GM18870 (cell line): Measurements from ENCODE around the gene COA8.

Source experiments
- ATAC-seq: cut with Tn5 transposase; IDR thresholded peaks from one replicate; pipeline ENCODE4 v1.9.1; 2021; ENCODE audit warnings: moderate library complexity; ENCODE audit not compliant: unreplicated experiment

The COA8 gene

DNA sequence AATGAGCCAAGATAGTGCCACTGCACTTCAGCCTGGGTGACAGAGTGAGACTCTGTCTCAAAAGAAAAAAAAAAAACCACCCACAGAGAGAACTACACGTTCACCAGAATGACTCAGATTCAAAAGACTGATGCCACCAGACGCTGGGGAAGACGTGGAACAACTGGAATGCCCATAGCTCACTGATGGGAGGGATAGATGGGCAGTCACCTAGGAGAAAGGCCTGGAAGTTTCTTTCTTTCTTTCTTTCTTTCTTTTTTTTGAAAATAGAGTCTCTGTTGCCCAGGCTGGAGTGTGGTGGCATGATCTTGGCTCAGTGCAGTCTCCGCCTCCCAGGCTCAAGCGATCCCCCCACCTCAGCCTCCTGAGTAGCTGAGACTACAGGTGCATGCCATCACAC, 56.3 kb downstream of the COA8 start:
- ATAC-seq: no peak

DNA sequence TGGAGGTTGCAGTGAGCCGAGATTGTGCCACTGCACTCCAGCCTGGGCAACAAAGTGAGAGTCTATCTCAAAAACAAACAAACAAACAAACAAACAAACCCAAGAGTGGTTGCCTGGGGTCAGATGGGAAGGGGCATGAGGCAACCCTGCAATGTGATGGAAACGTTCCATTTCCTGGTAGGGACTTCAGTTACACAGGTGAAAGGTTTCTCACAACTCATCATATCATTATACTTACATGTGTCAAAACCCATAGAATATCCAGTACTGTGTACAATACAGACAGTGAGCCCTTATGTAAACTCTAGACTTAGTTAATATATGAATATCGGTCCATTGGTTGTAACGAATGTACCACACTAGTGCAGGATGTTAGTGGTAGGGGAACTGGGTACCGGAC, 59.1 kb downstream of the COA8 start:
- ATAC-seq: no peak

DNA sequence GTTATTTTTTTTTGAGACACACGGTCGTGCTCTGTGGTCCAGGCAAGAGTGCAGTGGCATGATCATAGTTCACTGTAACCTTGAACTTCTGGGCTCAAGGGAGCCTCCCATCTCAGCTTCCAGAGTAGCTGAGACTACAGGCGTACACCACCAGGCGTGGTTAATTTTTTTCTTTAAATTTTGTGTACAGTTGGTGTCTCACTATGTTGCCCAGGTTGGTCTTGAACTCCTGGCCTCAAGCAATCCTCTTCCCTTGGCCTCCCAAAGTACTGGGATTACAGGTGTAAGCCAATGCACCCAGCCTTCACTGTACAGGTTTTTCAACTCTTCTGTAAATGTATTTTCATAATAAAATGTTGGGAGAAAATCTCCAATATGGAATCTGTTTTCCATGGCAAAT, 60.5 kb downstream of the COA8 start:
- ATAC-seq: no peak

DNA sequence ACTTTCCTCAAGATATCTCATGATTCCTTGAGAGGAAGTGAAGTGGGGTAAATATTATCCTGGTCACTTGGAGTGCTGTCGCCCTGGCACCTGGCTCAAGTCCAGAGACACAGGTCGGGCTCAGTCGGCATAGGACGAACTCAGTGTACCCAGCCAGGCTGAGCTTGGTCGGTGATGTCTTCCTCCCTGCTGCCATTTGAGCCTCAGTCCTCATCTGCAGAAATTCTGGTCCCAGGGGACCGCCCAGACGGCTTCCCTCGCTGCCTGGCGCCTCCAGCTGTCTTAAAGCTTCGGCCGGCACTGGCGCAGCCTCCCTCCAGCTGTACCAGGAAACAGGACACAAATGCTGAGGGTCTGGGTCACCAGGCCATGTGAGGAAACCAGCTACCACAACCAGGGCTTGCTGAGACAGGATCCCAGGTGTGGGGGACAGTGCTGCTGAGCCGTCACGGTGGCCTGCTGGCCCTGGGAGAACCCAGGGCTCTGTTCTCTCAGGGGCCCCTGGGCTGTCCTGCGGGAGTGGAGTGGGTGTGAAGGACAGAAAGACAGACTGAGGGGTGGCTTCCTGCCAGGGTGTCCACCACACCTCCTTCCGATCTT, 61.2 kb downstream of the COA8 start:
- ATAC-seq: no peak

DNA sequence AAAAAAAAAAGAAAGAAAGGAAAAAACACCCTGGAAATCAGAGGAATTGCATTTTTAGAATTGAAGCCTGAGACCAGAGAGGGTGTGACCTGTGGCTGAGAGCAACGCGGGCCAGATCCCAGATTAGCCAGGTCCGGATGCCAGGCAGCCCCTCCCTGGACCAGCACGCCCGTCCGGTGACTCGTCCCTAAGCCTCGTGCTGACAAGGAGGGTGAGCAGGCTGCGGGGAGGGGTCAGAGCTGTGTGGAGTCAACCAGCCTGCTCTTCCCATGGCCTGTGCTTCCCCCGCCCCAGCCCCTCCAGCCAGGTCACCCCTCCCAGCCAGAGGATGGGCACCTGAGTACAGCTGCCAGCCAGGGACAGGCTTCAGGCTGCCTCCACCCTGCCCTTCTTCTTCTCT, 62.1 kb downstream of the COA8 start:
- no peak for ATAC-seq

DNA sequence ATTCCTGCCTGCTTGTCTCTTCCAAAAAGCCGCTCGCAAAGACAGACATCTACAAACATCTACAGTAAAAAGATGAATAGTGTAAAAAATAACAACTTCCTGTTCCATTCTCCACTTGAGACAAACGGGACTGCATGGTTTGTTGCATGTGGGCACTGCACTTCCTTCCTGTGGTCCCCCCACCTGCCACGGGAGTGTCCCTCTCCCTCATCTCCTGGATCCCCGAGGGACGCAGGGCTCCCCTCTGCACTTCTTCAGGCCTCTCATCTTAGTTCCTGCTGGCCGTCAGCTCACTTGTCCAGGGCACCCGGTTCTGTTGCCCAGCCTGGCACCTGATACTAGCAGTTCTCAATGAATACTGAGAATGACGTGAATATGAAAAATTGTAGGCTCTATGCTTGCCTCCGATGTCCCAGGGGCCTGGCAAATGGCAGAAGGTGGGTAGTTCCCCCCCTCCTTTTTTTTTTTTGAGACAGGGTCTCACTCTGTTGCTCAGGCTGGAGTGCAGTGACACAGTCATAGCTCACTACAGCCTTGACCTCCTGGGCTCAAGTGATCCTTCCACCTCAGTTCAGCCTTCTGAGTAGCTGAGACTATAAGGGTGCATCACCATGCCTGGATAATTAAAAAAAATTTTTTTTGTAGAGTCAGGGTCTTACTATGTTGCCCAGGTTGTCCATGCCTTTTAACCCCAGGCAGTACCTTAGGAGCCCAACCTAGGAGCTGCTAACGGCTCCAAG, 62.8 kb downstream of the COA8 start:
- ATAC-seq: no peak

DNA sequence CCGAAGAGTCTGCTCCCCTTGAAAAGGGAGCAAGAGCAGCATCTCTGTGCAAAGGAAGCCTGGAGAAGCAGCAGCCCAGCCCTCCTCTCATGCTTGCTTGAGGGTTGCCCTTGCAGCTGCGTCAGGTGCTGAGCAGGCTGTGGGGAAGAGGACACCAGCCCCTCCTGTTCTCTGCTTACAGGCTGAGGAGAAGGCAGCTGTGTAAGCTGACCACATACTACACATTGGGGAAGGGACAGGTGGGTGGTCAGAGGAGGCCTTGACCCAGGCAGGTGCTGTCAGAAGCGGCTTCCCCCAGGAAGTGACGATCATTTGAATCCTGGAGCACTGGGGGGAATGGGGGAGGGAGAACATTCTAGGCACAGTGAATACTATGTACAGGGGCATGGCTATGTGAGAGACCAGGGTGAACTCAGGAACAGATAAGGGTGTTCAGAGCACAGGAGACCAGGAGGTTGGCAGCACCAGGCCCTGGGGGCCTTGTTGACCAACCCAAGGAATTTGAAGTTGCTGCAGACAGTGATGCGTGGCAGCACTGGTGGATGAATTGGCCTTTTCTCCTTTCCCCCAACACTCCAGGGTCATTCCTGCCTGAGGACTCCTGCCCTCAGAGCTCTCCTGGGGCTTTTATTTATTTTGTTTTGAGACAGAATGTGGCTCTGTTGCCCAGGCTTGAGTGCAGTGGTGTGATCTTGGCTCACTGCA, 63.5 kb downstream of the COA8 start:
- ATAC-seq: no peak

DNA sequence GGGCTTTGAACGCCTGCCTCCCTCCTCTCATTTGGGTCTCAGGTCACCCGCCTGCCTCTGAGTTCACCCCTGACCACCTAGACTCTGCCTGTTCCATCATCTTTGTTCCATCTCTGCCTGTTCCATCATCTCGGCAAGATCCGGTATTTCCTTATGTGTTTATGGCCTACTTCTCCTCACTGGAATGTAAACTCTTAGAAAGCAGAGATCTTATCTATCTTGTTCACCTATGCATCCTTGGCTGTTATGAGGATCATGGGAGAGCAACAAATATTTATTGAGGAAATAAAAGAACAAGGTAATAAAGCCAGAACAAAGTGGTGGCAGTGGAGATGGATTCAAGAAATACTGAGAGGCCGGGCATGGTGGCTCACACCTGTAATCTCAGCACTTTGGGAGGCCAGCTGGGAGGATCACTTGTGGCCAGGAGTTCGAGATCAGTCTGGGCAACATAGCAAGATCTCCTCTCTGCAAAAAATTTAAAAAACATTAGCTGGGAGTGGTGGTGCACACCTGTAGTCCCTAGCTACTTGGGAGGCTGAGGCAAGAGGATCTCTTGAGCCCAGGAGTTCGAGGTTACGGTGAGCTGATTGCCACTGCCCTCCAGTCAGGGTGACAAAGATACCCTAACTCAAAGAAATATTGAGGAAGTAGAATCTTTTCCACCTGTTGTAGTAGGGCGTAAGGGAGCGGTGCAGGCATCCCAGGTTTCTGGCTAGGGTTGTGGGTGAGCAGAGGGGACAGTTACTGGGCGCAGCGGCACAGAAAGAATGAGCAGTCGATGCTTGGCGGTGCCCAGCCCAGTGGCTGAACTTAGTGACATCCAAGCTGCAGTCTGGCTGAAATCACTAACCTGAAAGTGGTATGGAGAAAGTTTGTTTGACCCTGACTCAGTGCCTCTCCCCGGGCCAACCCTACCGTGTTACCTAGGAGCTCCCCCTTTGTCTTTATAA, 64.6 kb downstream of the COA8 start:
- ATAC-seq: no peak

DNA sequence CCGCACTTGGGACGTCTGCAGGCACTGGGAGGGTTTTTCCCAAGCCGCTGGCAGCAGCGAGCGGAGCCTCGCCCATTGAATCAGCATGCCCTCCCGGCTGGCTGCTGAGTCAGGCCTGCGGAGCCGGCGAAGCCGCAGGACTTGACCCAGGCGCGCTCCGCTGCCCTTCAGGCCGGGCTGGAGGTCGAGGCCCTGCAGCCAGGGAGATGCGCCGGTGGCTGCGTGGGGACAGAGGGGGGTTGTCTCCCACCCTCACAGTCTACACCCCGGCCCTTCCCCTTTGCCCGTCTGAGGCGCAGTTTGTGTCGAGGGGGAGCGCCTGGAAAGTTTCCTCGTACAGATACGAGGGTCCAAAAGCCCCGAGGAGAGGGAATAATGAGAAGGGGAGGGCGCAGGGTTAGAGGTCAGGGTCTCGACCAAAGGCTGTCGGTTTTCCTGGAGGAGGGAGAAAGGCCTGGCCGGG, 65.5 kb downstream of the COA8 start:
- ATAC-seq: no peak

DNA sequence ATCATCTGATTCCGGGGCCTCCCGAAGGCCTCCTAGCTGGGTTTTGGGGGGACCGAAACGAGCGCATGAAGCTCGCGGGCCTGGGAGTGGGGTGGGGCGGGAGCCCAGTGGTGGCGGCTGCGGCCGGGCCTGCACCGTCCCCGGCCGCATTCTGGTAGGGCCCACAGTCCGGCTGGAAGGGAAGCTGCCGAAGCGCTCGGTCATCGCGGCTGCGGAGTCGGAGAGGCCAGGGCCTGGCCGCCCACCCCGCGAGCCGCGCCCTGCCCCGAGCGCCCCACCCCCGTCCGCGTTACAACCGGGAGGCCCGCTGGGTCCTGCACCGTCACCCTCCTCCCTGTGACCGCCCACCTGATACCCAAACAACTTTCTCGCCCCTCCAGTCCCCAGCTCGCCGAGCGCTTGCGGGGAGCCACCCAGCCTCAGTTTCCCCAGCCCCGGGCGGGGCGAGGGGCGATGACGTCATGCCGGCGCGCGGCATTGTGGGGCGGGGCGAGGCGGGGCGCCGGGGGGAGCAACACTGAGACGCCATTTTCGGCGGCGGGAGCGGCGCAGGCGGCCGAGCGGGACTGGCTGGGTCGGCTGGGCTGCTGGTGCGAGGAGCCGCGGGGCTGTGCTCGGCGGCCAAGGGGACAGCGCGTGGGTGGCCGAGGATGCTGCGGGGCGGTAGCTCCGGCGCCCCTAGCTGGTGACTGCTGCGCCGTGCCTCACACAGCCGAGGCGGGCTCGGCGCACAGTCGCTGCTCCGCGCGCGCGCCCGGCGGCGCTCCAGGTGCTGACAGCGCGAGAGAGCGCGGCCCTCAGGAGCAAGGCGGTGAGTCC, 66.1 kb downstream of the COA8 start, which contains the start of gene KLC1:
Gene KLC1, plus strand, starts transcription at position 528 of the 819 bp plus-strand sequence. CDS start 25,354 bp downstream, outside the sequence.
- no peak for ATAC-seq

DNA sequence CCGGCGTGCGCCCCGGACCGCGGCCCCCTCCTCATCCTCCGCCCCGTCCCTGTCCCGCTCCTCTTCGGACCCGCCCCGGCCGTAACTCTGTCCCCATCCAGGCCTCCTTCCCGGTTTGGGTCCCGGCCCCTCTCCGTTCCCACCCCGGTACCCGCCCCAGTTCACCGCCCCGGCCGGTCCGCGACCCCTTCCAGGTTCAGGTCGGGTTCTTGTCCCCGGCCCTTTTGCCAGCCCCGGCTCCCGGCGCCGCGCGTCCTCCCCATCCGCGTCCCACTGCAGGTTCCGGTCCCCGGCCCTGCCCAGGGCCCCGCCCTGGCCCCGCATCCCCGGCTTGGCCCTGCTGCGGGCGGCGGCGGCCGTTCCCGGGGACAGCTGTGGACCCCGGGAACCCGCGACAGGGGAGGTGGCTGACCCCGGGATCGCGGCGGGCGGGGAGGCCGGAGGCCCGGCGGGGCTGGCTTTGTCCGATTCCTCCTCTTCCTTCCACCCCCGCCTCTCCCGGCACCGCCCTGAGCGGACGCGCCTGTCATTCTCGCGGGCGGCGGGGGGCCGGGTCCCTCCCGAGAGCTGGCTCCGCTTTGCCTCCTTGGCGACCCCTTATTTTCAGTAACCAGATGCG, 66.9 kb downstream of the COA8 start:
- no peak for ATAC-seq

DNA sequence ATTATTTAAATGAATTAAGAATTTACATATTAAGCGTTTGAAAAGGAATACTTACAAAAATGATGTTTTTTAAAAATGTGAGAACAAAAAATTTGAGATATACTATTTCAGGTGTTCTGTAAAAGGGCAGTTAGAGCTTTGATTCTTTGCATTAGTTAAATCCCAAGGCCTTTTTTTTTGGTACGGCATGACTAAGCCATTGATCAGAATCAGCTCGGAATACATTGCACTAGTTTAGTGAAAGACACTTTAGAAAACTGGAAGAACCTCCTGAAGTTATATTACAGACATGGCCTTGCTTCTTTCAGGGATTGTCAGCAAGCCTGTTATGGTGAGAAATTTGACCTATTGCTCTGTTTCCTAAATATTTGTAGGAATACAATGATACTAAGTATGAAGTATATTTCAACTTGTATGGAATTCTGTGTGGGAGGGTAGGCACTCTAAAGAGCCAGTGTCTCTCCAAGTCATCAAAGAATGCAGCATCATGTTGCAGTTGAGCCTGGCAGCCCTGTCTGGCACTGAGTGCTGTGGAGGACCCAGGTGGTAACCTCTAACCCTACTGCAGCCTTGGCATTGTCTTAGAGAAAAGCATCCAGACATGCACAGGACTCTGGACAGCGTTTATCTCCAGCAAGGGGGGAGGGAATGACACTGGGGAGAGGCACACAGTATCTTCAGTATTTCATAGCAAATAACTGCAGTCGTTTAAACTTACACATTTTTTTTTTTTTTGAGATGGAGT, 67.8 kb downstream of the COA8 start:
- ATAC-seq: no peak

DNA sequence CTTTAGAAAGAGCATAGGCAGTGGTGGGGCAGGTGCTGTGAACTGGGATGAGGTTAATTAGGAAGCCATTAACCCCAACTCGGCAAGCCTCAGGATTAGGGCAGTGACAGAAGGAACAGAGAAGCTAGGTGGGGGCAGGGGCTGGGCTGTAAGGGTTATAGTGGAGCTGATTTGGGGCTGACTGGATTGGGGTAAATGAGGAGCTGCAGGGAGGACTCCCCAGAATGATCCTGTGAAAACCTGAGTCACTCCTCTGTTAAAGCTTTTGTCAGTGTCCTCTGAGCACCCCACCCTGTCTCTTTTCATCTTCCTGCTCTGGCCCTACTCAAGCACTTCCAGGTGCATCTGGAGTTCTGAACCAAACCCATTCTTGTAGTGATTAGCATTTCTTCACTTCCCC, 70.6 kb downstream of the COA8 start:
- ATAC-seq: no peak

DNA sequence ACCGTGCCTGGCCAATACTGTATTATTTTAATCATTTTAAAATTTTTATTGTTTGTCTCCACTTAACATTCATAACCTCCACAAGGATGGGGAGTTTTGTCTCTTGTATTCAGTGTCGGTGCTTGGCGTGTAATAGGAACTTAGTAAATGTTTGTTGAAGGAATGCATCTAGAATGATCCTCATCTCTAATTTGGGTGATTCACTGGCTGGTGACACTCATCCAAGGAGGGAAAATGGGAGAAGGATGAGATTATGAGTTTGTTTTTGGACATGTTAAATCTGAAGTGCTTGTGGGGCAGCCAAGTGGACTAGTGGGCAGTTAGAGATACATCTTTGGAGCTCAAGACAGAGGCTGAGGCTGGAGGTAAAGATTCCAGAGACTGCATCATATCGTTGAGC, 71.4 kb downstream of the COA8 start:
- ATAC-seq: no peak

DNA sequence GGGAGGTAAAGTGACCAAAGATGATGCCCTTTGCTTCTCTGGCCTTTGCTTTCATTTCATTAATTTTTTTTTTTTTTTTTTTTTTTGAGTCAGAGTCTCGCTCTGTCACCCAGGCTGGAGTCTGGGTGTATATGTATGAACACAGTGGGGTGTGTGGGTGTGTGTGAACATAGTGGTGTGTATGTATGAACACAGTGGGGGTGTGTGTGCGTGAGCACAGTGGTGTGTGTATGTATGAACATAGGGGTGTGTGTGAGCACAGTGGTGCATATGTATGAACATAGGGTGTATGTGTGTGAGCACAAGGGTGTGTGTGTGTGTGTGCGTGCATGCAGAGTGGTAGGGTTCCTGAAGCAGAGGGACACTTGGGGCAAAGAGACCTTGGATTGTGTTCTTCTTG, 75.8 kb downstream of the COA8 start:
- no peak for ATAC-seq
